Activated gamma-delta T cell treated with Interleukin-2 at 50 U/mL for 16 hours (primary cell): ENCODE results near the gene PIR.

Experiments
- DNase-seq: peaks from one replicate; pipeline ENCODE4 v3.0.0-alpha.2; 2020

The PIR gene

DNA sequence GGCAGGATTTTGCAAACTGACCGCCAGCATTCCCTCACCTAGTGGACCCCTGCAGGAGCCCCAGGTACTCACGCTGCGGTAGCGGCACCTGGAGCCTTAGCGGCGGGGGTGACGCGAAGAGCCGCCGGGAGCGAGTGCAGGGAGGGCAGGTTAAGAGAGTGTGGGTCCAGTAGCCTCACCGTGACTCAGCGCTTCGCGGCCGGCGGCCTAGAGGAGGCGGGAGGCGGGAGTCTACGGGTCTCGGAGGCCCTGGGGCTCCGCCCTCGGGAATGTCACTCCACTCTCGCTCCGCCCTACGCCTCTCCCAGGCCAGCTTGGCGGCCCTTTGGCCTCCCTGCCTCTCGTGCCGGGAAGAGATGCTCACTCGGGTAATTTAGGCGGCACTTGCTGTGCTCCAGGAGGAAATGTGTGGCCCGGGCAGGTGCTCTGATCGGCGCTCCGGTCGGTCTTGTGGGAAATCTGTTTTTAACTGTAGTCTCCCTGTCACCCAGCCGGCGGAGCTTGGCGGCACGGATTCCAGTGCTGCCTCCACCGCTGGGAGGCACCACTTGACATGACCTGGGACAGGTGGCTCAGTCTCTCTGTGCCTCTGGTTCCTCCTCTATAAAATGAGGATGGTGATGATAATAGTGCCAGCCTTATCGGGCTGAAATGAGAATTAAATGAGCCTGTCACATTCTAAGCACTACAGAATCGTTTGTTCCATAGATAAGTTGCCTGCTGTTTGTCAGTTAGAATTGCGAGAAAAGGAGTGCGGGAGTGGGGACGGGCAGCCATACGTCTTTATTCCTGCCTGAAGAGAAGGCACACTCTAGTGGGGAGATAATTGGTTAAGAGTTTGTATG is at the start of gene PIR:
Gene PIR (minus strand): TSS at position 216 of the 845 bp plus-strand sequence. CDS start 2,076 bp downstream, outside the sequence.
- peak; percentile 26 for DNase-seq

DNA sequence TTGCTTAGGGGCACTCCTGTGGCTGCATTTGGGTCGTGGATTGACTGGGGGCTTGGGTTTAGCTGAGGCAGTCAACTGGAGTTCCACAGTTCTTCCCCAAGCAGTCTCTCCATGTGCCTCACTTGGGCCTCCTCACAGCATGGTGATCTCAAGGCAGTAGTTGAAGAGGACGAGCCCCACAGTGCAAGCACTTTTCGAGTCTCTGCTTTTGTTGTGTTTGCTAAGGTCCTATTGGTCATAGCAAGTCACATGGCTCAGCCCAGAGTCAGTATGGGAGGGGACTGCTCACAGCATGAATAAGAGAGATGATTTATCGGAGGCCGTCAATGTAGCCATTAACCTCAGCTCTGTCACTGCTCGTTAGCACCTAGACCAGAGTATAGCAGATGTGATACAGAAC is 37.2 kb upstream of the PIR start:
- no peak for DNase-seq

DNA sequence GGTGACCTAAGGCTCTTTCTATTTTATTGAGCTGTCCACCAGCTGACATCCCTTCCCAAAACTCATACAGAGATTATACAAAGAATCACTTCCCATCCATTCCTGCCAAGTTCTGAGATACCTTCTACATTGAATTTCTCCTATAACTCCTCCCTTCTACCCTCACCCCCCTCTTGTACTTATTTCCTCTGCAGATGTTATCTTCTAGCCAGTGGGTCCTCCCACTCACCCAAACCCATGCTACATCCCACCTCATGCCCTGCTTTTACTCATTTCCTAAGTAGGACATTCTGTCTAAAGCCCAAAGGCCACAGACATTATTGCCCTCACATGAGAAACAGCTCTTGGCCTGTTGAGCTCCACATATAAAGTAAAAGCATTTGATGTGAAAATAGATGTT is 36.0 kb upstream of the PIR start:
- DNase-seq, result no peak

DNA sequence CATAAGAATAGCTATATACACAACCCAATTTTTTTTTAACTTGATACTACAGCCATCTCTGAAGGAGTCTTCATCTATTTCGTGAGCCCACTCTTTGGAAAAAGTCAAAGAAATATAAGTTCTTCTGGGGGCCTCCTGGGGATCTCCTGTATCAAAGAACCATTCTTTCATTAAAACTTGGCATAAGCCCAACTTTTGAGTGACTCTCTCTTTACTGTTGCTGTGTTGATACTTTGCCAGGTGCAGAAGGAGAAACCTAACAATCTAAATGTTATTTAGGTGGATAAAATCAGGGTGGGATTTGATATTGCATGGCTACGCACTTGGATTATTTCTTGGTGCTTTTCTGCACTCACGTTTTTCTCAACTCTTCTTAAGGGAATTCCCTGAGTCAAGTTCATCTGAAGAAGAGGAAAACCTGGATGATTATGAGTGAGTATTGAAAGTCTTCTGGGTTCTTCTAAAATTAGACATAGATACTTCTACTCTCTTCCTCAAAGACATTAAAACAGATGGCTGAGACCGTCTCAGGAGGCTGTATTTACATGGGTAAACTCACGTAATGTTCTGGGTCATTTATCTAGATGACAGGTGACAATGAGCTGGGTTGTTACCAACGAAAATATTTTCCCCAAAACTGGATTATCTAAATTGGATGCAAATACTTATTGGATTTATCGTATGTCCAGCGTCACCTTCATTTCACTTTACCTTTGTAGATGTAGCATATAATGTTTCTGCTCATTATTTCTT is 32.7 kb upstream of the PIR start:
- no peak for DNase-seq

DNA sequence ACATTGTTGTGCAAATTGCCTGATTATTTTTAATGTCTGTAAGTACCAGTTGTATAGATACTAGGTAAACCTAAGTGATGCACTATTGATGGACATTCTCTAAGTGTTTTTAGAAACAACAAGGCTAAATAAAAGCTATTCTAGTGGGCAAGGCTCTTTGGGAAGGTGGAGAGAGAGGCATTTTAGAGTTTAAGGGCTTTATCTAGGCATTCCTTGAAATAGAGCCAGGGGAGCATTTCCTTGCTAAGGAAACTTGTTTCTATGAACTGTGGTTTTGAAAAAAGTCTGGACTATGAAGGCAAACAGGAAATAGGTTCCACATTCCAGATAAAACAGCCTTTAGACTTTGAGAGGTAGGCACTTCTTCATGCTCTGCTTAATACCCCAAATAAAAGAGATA is 31.3 kb upstream of the PIR start:
- DNase-seq, result no peak

DNA sequence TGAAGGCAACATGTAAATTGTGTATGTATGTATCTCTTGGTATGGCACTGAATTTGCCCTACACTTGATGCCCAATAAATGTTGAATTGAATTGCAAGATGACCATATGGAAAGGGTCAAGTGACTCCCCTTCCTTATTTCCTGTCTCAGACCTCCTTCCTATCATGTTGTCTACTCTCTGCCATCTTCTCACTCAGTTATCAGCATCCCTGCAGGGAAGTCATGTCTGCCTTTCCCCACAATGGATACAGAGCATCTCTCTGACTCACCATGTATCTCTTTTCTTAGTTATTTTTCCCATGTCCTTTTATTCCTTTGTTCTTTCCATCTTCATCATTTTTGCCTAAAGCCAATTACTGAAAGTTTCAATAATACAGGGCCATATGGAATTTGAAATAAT is 30.0 kb upstream of the PIR start:
- DNase-seq, result no peak

DNA sequence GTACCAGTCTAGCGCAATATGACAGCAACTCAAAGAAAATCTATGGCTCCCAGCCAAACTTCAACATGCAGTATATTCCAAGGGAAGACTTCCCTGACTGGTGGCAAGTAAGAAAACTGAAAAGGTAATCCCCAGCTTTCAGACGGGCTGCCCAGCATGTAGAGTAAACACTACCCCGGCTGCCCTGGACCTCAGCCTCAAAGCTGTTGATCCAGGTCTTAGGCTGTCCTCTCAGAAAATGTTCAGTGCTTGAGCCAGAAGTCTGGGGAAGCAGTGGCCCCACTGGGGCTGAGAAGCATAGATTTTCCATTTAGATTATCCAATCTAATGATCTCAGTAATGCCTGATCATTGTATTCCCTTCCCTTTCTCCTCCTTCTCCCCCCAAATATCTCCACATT is 29.3 kb upstream of the PIR start:
- no peak for DNase-seq

DNA sequence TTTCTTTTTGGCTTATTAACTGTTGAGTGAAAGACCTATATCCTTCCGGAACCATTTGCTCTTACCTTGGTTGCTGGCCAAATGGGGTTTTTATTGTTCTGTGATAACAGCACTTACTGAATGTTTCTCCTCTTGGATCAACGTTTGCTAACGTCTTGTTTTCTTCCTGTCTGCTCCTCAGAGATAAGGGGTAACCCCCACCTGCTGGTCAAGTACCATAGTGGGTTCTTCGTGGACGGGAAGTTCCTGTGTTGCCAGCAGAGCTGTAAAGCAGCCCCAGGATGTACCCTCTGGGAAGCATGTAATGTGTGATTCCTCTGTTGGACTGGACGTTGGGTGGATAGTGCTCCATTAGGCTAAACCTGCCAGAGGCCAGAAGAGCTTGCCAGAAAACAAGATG is 22.8 kb upstream of the PIR start:
- DNase-seq, result no peak

DNA sequence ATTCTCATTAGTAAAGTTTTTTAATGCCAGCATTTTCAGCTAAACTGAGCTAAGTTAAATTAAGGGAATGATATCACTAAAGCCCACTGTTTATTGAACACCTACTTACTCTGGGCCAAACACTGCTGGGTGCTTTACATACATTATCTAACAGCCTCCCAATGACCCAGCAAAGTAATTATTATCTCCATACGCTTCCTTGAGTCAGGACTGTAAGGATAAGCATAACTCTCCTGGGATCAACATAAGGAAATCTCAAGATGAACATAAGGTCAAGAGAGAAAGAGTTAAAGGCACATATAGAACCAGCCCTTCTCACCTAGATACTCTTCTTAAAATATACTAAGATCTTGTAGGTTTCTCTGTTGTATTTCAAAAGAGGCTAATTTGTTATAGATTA is 21.1 kb upstream of the PIR start:
- DNase-seq, result no peak

DNA sequence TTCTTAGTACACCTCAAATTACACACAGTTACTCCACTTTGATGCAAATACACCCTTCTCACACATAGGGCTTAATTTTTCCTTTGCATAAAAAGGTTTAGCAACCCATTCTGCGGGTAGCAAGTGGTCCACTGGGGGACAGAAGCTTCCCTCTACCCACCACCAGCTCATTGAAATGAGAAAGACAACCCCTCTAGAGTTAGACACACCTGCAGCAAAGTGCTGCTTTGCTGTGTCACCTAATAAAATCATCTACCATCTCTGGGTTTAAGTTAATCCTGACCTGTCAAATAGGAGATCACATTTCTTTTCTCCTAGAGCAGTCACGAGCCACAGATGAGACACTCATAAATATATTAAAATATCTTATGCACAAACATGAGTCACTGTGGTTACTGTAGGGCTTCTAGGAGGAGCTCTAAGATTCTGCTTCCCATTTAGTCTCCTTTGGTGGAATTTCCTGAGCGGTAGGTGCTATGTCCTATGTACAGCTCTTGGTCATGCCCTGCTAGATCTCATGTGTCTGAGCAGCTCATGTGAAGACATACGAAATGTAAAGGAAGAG is 19.4 kb upstream of the PIR start:
- no peak for DNase-seq

DNA sequence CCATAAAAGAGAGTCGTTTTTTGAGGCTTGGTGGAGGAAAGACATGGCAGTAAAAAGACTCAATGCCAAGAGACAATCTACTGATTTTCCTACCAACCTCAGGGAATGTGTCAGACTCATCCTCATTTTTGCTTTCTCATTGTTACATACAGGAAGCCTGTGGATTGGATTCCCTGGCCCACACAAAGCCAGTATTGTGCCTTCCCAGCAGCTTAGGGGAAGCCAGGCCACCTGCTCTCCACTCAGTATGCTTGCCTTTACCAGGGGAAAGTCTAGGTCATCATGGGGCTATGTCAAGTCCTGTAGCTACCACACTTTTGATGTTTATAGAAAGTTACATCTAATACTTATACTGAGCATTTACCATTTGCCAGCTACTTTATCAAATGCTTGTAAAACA is 18.4 kb upstream of the PIR start:
- no peak for DNase-seq

DNA sequence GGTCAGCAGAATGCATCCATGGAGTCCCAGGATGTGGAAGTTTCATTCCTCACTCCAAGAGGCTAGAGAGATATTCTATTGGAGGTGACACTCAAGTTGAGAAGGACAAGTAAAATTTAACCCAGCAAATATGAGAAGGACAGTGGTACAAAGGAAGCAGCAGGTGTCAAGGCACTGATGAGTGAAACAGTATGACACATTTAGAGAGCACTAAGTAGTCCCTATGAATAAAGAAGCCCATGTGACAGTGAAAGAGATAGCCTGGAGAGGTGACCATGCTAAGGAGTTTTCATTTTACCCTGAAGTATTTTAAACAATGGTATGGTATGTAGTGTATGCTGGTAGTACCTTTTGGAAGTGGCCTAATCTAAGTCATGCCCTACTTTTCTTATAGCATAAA is 16.7 kb upstream of the PIR start:
- no peak for DNase-seq

DNA sequence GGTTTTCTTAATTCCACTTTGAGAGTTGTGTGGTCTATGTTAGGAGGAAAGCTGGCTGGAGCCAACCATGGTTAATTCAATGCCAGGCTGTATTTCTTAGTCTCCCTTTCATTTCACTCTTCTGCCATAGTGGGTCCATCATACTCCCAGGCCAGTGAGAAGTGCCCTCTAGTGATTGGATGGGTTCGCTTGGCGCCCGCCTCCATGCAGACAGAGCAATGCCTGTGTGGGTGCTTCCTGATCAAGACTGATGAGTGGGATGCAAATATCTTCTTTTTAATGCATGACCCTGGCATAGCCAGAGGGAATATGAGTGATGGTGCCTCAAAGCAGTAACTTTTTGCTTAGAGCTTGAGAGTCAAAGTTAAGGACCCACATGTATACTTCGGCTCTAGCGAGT is 13.9 kb upstream of the PIR start:
- DNase-seq, result no peak

DNA sequence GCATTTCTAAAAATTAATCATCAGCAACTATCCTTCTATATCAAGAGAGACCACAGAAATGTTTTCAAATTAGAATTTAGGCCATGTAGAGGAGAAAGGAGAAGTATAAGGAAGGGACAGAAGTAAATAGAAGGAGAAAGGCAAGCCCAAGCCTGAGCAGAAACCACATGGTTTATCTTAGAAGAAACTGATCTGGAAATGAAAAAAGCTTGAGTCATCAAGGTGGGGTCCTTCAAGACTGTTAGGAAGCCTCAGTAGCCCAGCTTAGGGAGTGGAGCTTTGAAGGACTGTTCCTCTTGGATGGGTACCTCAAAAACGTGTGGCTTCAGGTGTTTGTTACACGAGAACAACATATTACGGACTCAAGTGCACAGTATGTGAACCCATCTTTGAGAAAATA is 12.0 kb upstream of the PIR start:
- no peak for DNase-seq

DNA sequence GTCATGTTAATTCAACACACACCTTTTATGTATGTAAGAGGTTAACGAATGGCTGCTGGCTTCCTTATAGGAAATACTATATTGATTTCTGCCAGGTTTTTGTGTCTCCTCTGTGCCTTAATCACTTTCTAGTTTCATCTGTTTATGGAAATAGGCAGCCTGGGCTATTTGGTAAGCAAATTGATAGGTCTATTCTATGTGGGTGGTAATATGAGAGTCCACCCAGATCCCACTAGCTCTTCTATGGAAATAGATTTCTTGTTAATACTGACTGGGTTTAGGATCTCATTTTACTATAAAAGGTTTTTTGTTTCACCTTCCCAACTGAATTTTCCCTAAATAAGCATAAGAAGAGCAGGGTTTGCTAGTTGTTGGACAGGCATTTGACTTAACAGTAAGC is 11.5 kb upstream of the PIR start:
- DNase-seq, result no peak

DNA sequence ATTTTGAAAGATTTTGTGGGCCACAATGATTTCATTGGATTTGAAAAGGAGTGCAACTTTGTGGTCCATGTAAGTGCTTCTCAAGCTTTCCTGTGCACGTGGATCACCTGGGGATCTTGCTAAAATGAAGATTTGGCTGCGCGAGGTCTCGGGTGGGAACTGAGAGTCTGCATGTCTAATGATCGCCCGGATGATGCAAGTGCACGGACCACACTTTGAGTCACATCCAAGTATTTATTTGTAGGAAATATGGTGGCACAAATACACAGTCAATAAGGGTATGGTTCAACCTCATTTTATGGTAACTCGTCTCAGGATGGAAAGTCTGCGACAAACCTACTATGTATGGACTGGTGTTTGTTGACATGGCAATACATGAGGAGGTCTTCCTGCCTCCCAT is 8.4 kb upstream of the PIR start:
- no peak for DNase-seq

DNA sequence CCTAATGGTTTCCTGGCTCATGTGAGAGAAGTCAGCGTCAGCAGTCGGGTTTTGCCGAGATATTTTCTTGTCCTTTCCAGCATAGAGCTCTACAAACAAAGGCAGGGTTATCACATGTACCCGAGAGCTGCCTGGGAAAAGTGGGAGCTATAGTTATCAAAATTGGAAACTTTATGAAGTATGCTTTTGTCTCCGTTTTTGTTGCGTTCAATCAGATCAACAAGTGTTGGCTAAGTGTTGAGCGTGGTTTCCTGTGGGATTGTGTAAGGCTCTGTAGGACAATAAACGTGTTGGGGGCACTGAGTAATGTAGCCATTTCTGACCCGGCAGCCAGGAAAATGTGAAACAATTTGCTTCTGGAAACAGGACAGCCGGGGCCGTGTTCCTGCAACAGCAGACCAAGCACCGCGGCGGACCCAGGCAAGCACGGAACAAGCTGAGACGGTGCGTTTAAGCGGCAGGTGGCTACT is 7.4 kb upstream of the PIR start, which contains the start of gene BMX:
Gene BMX (plus strand): TSS at position 311 of the 470 bp plus-strand sequence. CDS start 7,547 bp downstream, outside the sequence.
- no peak for DNase-seq

DNA sequence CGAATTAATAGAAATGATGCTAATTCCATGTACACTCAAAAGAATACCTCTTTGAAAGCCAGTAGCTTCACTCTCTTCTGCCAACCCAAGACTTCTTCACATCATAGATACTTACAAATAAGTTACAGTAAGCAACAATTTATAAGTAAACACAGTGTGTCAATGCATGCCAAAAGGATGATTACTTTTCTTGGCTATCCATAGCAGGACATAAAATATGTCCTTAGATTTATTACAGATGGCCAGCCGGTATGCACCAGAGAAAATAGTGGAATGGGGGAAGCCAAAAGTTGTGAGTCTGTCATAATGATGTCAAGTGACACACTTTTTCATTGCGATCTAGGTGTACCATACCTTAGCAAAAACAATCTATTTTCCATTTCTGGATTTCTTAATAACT is 6.8 kb upstream of the PIR start:
- DNase-seq, result no peak

DNA sequence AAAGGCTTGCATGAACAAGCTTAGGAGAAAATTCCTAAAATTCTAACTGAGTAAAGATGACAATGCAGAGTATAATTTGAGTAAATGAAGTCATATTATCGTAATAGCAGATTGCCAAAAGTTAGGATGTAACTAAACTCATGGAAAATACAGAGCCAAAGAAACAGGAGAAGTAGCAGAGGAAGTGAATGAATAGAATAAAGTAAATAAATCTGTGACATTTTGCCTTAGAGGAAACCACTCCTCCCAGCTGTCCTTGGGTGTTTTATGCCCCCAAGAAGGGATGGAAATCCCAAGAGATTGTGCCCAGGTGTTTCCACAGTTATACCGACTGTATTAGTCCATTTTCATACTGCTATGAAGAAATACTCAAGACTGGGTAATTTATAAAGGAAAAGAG is 5.6 kb upstream of the PIR start:
- DNase-seq, result no peak

DNA sequence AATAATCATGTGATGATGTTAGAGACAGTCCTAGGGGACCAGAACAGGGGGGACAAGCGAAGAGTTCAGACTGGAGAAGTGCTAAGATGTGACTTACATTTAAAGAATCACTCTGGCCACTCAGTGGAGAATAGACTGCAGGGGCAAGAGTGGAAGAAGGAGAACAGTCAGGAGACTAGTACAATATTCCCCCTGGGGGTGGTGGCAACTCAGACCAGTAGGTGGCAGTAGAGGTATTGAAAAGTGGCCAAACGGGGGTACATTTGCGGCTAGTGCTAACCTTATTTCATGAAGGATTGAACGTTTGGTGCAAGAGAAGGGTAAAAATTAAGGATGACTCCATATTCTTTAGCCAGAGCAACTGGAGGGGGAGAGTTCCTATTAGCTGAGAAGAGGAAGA is 4.7 kb upstream of the PIR start:
- peak; percentile 48 for DNase-seq

DNA sequence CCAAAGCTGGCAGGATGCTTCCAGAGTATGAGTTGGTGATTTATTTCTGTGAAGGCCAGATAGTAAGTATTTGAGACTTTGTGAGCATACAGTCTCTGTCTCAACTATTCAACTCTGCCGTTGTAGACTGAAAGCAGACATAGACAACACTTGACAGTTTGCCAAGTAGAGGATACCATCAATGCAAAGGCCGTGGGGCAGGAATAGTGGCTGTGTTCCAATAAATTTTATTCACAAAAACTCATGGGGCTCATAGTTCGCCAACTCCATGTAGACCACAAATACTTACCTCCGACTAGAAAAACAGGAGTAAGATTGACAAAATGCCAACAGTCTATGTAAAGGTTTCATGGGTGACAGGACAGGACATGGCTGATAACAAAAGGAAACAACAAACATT is 3.7 kb upstream of the PIR start:
- no peak for DNase-seq

DNA sequence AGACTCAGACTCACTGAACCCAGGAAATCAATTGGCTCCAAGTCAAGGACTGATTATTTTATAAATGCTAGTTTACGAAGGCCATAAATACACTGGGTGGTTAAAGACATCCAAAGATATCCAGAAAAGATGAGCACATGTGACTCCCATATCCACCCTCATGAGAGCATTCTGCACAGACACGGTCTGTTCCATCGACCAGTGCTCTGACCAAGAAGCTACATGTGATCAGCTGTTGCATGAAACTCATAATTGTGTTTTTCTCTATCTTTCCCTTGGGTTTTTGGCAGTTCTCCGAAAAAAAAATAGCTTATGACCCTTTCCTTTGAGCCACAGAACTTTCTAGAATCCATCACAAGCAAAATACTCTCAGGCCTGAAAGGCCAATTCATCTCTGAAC is 2.7 kb upstream of the PIR start:
- no peak for DNase-seq

DNA sequence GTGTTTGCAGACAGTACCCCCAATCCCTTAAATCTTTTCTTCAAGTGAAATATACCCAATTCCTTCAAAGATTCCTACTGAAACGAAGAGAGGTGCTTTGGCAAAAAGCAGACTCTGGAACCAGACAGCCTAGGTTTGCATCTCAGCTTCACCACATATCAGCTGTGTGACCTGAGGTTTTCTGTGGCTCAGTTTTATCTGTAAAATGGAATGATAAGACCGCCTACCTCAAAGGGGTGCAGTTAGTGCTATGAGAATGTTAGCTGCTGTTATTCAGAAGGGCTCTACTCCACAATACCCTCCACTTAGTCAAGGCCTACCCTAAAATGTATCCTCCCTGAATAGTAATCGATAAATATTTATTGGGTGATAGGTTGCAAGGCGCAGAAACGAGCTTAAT is 664 bp downstream of the PIR start:
- no peak for DNase-seq

DNA sequence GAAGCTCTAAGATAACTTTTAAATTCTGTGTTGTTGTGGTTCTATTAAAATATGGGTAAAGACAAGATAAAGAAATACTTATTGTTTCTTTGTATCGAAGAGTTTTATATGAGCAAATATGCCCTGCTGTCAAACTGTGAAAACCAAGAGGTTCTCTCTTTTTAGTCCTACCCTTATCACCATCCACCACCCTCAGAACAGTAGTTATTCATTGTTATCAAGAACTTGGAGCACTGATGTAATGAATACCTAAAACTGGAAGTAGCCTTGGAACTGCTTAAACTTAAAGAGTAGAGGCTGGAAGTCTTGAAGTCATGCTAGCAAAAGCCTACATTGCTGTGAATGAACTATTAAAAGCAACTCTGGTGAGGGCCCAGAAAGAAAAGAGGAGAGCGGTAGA is 9.2 kb downstream of the PIR start:
- no peak for DNase-seq
